MCF 10A (cell line): ENCODE data around the gene COL28A1. TPM values are rescaled to one million over a fixed set of nuclear protein-coding genes. Genes with fewer than 3 reads are reported as not detected.

Source experiments
- BruUV-seq: library from RNA; stranded (reverse); fragments of 400-500 nt; replicated peaks from 2 replicates; lab custom pipeline; 2021; lab: Mats Ljungman, UMichigan
- CTCF ChIA-PET: fragments of 300-600 bp; sonication (Branson Sonifier 250); formaldehyde crosslinking; extraction: SDS; loops from one replicate; lab custom pipeline; 2021; ENCODE audit warnings: antibody characterized with exemption, inconsistent platforms; lab: Yijun Ruan, JAX
- POLR2A ChIA-PET: fragments of 300-600, 350-650 bp; sonication (Branson Sonifier 250); formaldehyde crosslinking; extraction: SDS; loops from one replicate; lab custom pipeline; 2020; ENCODE audit warnings: antibody characterized with exemption, inconsistent platforms; lab: Yijun Ruan, JAX
- DNase-seq: peaks from one replicate; pipeline ENCODE4 v3.0.0-alpha.2; 2018; ENCODE audit not compliant: unreplicated experiment
- H3K27ac Mint-ChIP-seq: one replicate; pipeline ENCODE4 v1.8.0; 2022; ENCODE audit warnings: mild to moderate bottlenecking, low read depth, mixed read lengths; ENCODE audit not compliant: unreplicated experiment
- H3K27me3 Mint-ChIP-seq: one replicate; pipeline ENCODE4 v1.8.0; 2022; ENCODE audit warnings: mixed read lengths; ENCODE audit not compliant: insufficient read depth, unreplicated experiment
- H3K36me3 Mint-ChIP-seq: one replicate; pipeline ENCODE4 v1.8.0; 2022; ENCODE audit warnings: mild to moderate bottlenecking, moderate library complexity, mixed read lengths; ENCODE audit not compliant: insufficient read depth, unreplicated experiment
- H3K4me1 Mint-ChIP-seq: one replicate; pipeline ENCODE4 v1.8.0; 2022; ENCODE audit warnings: mixed read lengths; ENCODE audit not compliant: insufficient read depth, unreplicated experiment
- H3K4me3 Mint-ChIP-seq: one replicate; pipeline ENCODE4 v1.8.0; 2022; ENCODE audit warnings: mild to moderate bottlenecking, moderate library complexity, mixed read lengths; ENCODE audit not compliant: unreplicated experiment
- H3K9me3 Mint-ChIP-seq: one replicate; pipeline ENCODE4 v1.8.0; 2022; ENCODE audit warnings: mixed read lengths; ENCODE audit not compliant: unreplicated experiment
- intact Hi-C: fragments of 100-400 bp; cut with micrococcal nuclease; formaldehyde crosslinking; loops from 2 replicates; pipeline ENCODE4 v1.14.1; 2022
- total RNA-seq: library from RNA; stranded (reverse); gene quantifications from 2 replicates; pipeline ENCODE4 v1.2.3, GENCODE V29; 2022
- TF ChIP-seq, protein P1 (sequence below): fragments of 200-600 bp; IDR thresholded peaks from one replicate; pipeline ENCODE4 v1.8.0; 2022; ENCODE audit warnings: antibody characterized with exemption, mild to moderate bottlenecking; ENCODE audit not compliant: unreplicated experiment

COL28A1 gene
- total RNA-seq, 1 experiment from 2014 or later = 0.96 TPM

GRCh38 chr7:7486362-7486761, 49.3 kb downstream of the COL28A1 start:
- H3K27ac Mint-ChIP-seq = no peak overlapping the region
- no peaks in the 10 kb centered on the region for H3K27me3 Mint-ChIP-seq
- ChIA-PET CTCF (interaction anchor here (0.5 kb wide), 1 partner anchor 57 kb away, joined by 3 read pairs; no protein-coding TSS in a partner anchor), POLR2A (interaction anchor here (0.7 to 0.9 kb wide), 2 partner anchors 34 to 39 kb away, joined by 3 read pairs; no protein-coding TSS in a partner anchor)
- DNase-seq = no peak
- H3K36me3 Mint-ChIP-seq = no peaks in the 10 kb centered on the region
- intact Hi-C loops = no loop called here
- no TSS peak for BruUV-seq
- TF ChIP-seq, protein P1, sequence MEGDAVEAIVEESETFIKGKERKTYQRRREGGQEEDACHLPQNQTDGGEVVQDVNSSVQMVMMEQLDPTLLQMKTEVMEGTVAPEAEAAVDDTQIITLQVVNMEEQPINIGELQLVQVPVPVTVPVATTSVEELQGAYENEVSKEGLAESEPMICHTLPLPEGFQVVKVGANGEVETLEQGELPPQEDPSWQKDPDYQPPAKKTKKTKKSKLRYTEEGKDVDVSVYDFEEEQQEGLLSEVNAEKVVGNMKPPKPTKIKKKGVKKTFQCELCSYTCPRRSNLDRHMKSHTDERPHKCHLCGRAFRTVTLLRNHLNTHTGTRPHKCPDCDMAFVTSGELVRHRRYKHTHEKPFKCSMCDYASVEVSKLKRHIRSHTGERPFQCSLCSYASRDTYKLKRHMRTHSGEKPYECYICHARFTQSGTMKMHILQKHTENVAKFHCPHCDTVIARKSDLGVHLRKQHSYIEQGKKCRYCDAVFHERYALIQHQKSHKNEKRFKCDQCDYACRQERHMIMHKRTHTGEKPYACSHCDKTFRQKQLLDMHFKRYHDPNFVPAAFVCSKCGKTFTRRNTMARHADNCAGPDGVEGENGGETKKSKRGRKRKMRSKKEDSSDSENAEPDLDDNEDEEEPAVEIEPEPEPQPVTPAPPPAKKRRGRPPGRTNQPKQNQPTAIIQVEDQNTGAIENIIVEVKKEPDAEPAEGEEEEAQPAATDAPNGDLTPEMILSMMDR = no peak
- no peaks in the 10 kb centered on the region for H3K9me3 Mint-ChIP-seq
- no peak overlapping the region for H3K4me3 Mint-ChIP-seq
- peaks cover 18% of the 10 kb centered on the region for H3K4me1 Mint-ChIP-seq

- CTCF ChIA-PET = no interaction called here
- intact Hi-C loops = no loop called here
- Mint-ChIP-seq H3K27me3 (no peaks in the 10 kb centered on the region), H3K36me3 (no peaks in the 10 kb centered on the region), H3K27ac (no peak overlapping the region), H3K9me3 (no peaks in the 10 kb centered on the region), H3K4me1 (no peaks in the 10 kb centered on the region), H3K4me3 (no peak overlapping the region)
- TF ChIP-seq, protein P1 = no peak
- POLR2A ChIA-PET = interaction anchor here (0.7 to 1.0 kb wide), 3 partner anchors 12 to 70 kb away, joined by 3 to 5 read pairs (median 3); no protein-coding TSS in a partner anchor
- no peak for DNase-seq
- no TSS peak for BruUV-seq
Measured at GRCh38 chr7:7484072-7484471, 51.6 kb downstream of the COL28A1 start.

GRCh38 chr7:7481802-7482201, 53.9 kb downstream of the COL28A1 start:
- no peak overlapping the region for H3K4me3 Mint-ChIP-seq
- H3K27me3 Mint-ChIP-seq = no peaks in the 10 kb centered on the region
- BruUV-seq = no TSS peak
- TF ChIP-seq, protein P1 = no peak
- intact Hi-C loops = no loop called here
- POLR2A ChIA-PET = no interaction called here
- DNase-seq = no peak
- no peaks in the 10 kb centered on the region for H3K4me1 Mint-ChIP-seq
- CTCF ChIA-PET = no interaction called here
- no peaks in the 10 kb centered on the region for H3K36me3 Mint-ChIP-seq
- no peaks in the 10 kb centered on the region for H3K9me3 Mint-ChIP-seq
- no peak overlapping the region for H3K27ac Mint-ChIP-seq

GRCh38 chr7:7479275-7479805, 56.3 kb downstream of the COL28A1 start:
- no peaks in the 10 kb centered on the region for H3K27me3 Mint-ChIP-seq

More at GRCh38 chr7:7479275-7479805, 56.3 kb downstream of the COL28A1 start:
- ChIA-PET POLR2A (no interaction called here), CTCF (interaction anchor here (1.3 kb wide), 1 partner anchor 26 kb away, joined by 3 read pairs; no protein-coding TSS in a partner anchor)
- Mint-ChIP-seq H3K36me3 (no peaks in the 10 kb centered on the region), H3K27ac (no peak overlapping the region), H3K4me3 (no peak overlapping the region), H3K9me3 (no peaks in the 10 kb centered on the region), H3K4me1 (no peaks in the 10 kb centered on the region)
- DNase-seq = no peak
- intact Hi-C loops = no loop called here
- no TSS peak for BruUV-seq
- TF ChIP-seq, protein P1 = no peak
